Mesothelial cell of epicardium (in vitro differentiated cells): ENCODE measurements around the gene UGT2B17. TPM values are rescaled to one million over a fixed set of nuclear protein-coding genes. Genes with fewer than 3 reads are reported as not detected.
"Not testable (repeated sequence)": the region's sequence is repeated elsewhere in the genome, so short reads cannot be mapped to it uniquely, and the experiment has no call there.

ENCODE experiments used
- DNase-seq, 2 experiments: peaks; one replicate each; pipeline ENCODE4 v3.0.0; 2021; ENCODE audit warnings: low spot score in 2 of 2; ENCODE audit not compliant: unreplicated experiment in 2 of 2
- H3K27ac Mint-ChIP-seq: 2 replicates; pipeline ENCODE4 v1.8.0; 2021; ENCODE audit warnings: mixed read lengths
- H3K27me3 Mint-ChIP-seq: 2 replicates; pipeline ENCODE4 v1.8.0; 2021; ENCODE audit warnings: low read depth, mixed read lengths
- H3K36me3 Mint-ChIP-seq: 2 replicates; pipeline ENCODE4 v1.8.0; 2021; ENCODE audit warnings: mixed read lengths
- H3K4me1 Mint-ChIP-seq: 2 replicates; pipeline ENCODE4 v1.8.0; 2021; ENCODE audit warnings: mixed read lengths
- H3K4me3 Mint-ChIP-seq: 2 replicates; pipeline ENCODE4 v1.8.0; 2021; ENCODE audit warnings: mild to moderate bottlenecking, moderate library complexity, mixed read lengths
- H3K9me3 Mint-ChIP-seq: 2 replicates; pipeline ENCODE4 v1.8.0; 2021; ENCODE audit warnings: mixed read lengths
- total RNA-seq: library from RNA; stranded (reverse); gene quantifications from 3 replicates; pipeline ENCODE4 v1.2.1, GENCODE V29; 2021
- TF ChIP-seq, protein P1 (sequence below): fragments of 200-600 bp; sonication (generic); IDR thresholded peaks from one replicate; pipeline ENCODE4 v1.5.0; 2021; ENCODE audit warnings: antibody characterized with exemption; ENCODE audit not compliant: unreplicated experiment

UGT2B17 gene
- total RNA-seq, 1 donor from 2014 or later: not detected

- Mint-ChIP-seq H3K36me3 (no peaks in the 10 kb centered on the region), H3K27me3 (no peaks in the 10 kb centered on the region), H3K27ac (no peak overlapping the region), H3K4me3 (no peak overlapping the region), H3K9me3 (no peaks in the 10 kb centered on the region), H3K4me1 (peaks cover 6% of the 10 kb centered on the region)
- TF ChIP-seq, protein P1, sequence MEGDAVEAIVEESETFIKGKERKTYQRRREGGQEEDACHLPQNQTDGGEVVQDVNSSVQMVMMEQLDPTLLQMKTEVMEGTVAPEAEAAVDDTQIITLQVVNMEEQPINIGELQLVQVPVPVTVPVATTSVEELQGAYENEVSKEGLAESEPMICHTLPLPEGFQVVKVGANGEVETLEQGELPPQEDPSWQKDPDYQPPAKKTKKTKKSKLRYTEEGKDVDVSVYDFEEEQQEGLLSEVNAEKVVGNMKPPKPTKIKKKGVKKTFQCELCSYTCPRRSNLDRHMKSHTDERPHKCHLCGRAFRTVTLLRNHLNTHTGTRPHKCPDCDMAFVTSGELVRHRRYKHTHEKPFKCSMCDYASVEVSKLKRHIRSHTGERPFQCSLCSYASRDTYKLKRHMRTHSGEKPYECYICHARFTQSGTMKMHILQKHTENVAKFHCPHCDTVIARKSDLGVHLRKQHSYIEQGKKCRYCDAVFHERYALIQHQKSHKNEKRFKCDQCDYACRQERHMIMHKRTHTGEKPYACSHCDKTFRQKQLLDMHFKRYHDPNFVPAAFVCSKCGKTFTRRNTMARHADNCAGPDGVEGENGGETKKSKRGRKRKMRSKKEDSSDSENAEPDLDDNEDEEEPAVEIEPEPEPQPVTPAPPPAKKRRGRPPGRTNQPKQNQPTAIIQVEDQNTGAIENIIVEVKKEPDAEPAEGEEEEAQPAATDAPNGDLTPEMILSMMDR: no peak
- DNase-seq: no peak
Measured at GRCh38 chr4:68575081-68575480, 1.0 kb downstream of the UGT2B17 start.

GRCh38 chr4:68572653-68573170, 3.4 kb downstream of the UGT2B17 start:
- DNase-seq: no peak
- no peaks in the 10 kb centered on the region for H3K27me3 Mint-ChIP-seq
- H3K36me3 Mint-ChIP-seq: no peaks in the 10 kb centered on the region
- TF ChIP-seq, protein P1: no peak
- H3K4me3 Mint-ChIP-seq: no peak overlapping the region
- no peaks in the 10 kb centered on the region for H3K9me3 Mint-ChIP-seq
- H3K4me1 Mint-ChIP-seq: peaks cover 6% of the 10 kb centered on the region
- H3K27ac Mint-ChIP-seq: no peak overlapping the region

DNA sequence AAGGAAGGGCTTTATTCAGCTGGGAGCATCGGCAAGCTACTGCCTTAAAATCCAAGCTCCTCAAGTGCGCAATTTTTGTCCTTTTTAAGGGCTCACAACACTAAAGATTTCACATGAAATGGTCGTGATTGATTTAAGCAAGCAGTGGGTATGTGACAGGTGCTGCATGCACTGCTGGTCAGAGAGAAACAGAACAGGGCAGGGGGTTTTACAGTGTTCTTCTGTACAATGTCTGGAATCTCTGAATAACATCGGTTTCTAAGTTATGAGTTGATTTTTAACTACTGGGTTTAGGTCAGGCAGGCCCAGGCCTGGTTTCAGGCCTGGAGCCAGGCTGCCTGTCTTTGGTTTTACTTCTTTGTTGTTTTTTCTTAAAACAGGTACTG, 6.0 kb downstream of the UGT2B17 start:
- no peaks in the 10 kb centered on the region for H3K9me3 Mint-ChIP-seq
- H3K4me3 Mint-ChIP-seq: no peak overlapping the region
- no peak for DNase-seq
- H3K27ac Mint-ChIP-seq: no peak overlapping the region
- no peaks in the 10 kb centered on the region for H3K36me3 Mint-ChIP-seq
- TF ChIP-seq, protein P1: no peak
- no peaks in the 10 kb centered on the region for H3K27me3 Mint-ChIP-seq
- H3K4me1 Mint-ChIP-seq: peaks cover 6% of the 10 kb centered on the region

- no peak overlapping the region for H3K27ac Mint-ChIP-seq
- H3K27me3 Mint-ChIP-seq: no peaks in the 10 kb centered on the region
- no peaks in the 10 kb centered on the region for H3K36me3 Mint-ChIP-seq
- H3K4me1 Mint-ChIP-seq: peaks cover 6% of the 10 kb centered on the region
- DNase-seq: no peak
- H3K9me3 Mint-ChIP-seq: no peaks in the 10 kb centered on the region
- no peak overlapping the region for H3K4me3 Mint-ChIP-seq
- TF ChIP-seq, protein P1: no peak
Measured at GRCh38 chr4:68569466-68570121, 6.5 kb downstream of the UGT2B17 start.

- not testable (repeated sequence) for DNase-seq, H3K4me3 Mint-ChIP-seq, H3K9me3 Mint-ChIP-seq, H3K27me3 Mint-ChIP-seq, H3K36me3 Mint-ChIP-seq, H3K27ac Mint-ChIP-seq, H3K4me1 Mint-ChIP-seq
Measured at GRCh38 chr4:68569036-68569435, 7.1 kb downstream of the UGT2B17 start.

GRCh38 chr4:68568535-68568934, 7.6 kb downstream of the UGT2B17 start:
- H3K27me3 Mint-ChIP-seq, DNase-seq, H3K4me3 Mint-ChIP-seq: not testable (repeated sequence)

GRCh38 chr4:68566364-68566763, 9.8 kb downstream of the UGT2B17 start:
- not testable (repeated sequence) for H3K4me1 Mint-ChIP-seq, H3K36me3 Mint-ChIP-seq, H3K27ac Mint-ChIP-seq, DNase-seq, H3K9me3 Mint-ChIP-seq, H3K27me3 Mint-ChIP-seq, H3K4me3 Mint-ChIP-seq

More at GRCh38 chr4:68568535-68568934, 7.6 kb downstream of the UGT2B17 start:
- not testable (repeated sequence) for H3K36me3 Mint-ChIP-seq, H3K4me1 Mint-ChIP-seq, H3K27ac Mint-ChIP-seq, H3K9me3 Mint-ChIP-seq

DNA sequence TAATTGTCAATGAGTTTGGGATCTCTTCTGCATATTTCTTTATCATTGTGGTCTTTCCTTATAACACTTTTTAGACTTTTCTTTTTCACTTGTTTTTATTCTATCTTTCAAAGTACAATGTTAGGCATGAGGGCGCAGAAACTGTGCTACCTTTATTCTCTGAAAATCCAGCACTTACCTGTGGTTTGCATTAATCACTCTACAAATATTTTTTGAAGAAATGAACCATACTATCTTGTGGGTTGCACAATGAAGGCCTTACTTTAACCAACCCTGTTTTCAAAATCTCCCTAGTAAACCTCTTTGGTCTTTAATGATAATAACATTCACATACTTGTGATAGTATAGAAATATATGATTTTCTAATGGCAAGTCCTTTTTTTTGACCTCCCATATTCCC, 11.0 kb downstream of the UGT2B17 start:
- H3K9me3 Mint-ChIP-seq, H3K27me3 Mint-ChIP-seq, DNase-seq, H3K4me1 Mint-ChIP-seq, H3K4me3 Mint-ChIP-seq, H3K27ac Mint-ChIP-seq, H3K36me3 Mint-ChIP-seq: not testable (repeated sequence)

DNA sequence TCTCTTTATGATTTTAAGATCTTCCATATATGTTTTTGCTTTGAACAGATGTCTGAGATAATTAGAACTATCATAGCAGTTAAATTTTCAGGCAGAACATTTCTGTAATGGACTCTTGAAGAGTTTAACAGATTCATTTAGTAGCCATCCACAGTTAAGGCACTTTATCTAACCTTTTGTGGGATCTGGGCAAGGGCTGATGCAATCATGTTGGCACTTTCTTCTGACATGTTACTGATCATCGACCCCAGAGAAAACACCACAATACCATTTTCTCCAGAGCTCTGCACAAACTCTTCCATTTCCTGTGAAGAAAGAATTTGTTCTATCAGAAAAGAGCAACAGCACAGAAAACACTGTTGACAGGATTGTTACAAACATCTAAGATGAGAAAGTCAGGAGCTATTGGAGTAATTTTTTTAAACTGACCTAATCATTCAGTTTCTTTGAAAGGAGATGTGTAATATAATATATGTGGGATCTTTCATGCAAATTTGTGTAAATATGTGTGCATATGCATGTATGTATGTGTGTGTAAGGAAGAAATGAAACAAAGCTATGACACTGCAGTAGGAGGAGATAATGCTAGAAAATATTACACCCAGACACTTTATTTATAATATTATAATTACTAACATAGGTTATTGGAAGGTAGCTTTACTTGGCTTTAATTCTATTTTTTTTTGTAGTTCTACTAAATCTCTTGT, 15.6 kb downstream of the UGT2B17 start:
- not testable (repeated sequence) for H3K4me1 Mint-ChIP-seq

GRCh38 chr4:68553830-68554229, 22.3 kb downstream of the UGT2B17 start:
- H3K9me3 Mint-ChIP-seq, H3K27ac Mint-ChIP-seq, H3K4me3 Mint-ChIP-seq, H3K4me1 Mint-ChIP-seq, DNase-seq, H3K27me3 Mint-ChIP-seq, H3K36me3 Mint-ChIP-seq: not testable (repeated sequence)

More for the DNA sequence above, 15.6 kb downstream of the UGT2B17 start:
- not testable (repeated sequence) for H3K27me3 Mint-ChIP-seq, H3K9me3 Mint-ChIP-seq, H3K4me3 Mint-ChIP-seq, H3K27ac Mint-ChIP-seq, DNase-seq, H3K36me3 Mint-ChIP-seq
